Stimulated activated CD4-positive, alpha-beta T cell treated with anti-CD3 and anti-CD28 coated beads, Interleukin-1b, Interleukin-23, amount 100 ng/mL, for 4 hours (primary cell): ENCODE measurements around the gene DOCK2.
A peak's percentile ranks its signal among the peaks of the same experiment; 100 is the strongest.
"Not testable (repeated sequence)": the region's sequence is repeated elsewhere in the genome, so short reads cannot be mapped to it uniquely, and the experiment has no call there.

ENCODE experiments used
- DNase-seq, 2 donors: peaks; one replicate each; pipeline ENCODE4 v3.0.0-alpha.2; 2020; ENCODE audit warnings: low read depth in 2 of 2

DOCK2 gene

DNA sequence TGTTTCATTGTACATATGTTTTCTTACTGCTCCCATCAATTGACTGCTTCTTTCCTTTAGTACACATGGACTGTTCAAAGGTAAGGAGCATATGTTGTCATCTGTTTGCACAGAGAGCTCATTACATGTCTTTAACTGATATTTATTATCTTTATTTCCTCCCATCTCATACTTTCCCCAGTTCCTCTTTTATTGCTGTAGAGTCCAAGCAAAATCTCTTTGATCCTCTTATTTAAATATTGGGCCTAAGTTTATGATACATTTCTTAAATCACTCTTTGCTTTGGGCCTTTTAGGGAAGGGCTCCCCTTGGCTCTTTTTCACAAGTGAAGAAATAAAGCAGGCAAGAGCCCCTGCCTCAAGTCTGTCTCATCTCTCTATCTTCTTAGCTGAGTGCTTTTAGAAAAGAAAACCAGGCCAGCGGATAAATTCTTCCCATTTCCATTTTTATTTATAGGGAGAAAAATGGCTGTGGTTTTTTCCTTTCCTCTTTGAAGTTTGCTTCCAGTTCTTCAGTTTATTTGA lies 152.4 kb downstream of the DOCK2 start:
- no peak for DNase-seq

DNA sequence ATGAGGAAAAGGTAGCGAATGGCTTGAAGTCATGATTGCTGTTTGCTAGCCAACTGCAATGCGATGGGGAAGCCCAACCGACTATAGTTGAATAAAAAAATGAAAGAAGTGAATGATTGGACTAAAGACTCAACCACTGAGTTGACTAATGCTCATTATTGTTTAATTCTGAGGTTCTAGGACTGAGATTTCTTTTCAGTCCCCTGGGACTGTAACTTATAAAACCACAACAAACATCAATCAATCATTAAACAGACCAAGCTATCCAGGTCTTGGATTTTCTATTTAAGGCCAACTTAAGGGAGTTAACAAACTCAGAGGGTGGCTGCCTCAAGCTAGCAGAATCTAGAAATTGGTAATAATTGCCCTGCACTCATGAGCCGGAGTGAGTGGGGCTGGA lies 154.2 kb downstream of the DOCK2 start:
- DNase-seq = no peak

DNA sequence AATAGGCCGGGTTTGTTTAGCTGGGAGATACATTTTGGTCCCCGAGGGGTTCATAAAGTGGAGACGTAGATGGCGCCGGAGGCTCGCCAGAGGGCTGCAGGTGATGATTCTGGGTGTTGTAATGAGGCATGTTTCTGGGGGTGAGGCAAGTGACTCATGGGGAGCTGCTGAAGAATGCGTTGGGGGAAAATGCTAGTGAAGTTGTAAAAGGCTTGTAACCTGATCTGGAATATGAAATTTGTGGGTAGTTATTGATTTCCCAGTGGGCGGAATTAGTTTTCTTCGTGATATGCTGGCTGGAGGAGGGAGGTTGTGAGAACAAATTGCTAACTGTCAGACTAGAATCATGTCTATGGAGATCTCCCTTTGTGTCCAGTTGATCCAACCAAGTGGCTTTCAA lies 158.3 kb downstream of the DOCK2 start:
- DNase-seq = no peak

DNA sequence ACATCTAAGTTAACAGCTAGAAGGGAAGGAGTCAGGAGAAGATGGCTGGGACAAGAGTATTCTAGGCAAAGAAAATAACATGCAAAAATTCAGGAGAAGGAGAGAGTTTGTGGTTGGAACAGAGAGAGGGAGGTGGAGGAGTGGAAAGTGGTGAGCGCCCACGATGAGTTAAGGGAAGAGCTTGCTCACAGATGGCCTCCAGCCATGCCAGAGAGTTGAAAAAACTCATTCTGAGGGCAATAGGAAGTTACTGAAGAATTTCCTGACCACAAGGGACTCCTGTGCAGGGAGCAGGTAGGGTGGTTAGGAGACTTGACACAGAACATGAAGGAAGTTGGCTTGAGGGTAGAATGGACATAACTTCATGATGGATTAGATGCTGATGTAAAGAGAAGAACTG lies 159.7 kb downstream of the DOCK2 start:
- no peak for DNase-seq

DNA sequence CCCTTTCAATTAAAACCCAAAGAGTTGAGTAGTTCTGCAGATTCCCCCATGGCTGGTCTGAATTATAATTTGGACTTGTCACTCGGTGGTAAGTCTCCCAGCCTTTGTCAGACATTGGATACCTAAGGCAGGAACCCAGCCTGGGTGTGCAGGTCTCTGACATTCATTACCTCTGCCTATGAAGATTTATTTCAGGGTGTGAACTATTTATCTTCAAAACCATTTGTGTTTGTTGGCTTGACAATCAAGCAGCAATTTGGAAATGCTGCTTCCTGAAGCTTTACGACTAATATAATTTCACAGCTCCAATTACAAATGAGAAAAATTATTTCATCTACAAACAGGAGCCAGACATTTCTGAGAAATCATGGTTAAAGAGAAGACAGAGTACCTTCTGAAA lies 160.5 kb downstream of the DOCK2 start:
- DNase-seq = no peak

DNA sequence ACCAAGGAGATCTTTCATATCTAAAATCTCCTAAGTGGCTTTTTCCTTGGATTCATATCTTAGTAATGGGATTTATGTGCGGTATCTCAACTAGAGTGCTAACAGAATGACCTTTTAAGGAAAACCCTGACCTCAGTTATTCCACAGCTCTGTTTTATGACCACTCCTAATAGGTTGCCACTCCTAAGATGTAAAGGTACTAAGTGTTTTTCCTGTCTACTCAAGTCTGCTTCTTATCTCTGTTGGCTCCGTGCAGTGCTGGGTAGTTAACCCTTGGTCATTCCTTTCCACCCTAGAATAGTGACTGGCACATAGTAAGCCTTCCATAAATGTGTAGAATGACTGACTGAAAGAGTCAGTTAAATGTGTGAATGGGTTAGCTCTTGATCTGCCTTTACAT lies 161.4 kb downstream of the DOCK2 start:
- DNase-seq = no peak

DNA sequence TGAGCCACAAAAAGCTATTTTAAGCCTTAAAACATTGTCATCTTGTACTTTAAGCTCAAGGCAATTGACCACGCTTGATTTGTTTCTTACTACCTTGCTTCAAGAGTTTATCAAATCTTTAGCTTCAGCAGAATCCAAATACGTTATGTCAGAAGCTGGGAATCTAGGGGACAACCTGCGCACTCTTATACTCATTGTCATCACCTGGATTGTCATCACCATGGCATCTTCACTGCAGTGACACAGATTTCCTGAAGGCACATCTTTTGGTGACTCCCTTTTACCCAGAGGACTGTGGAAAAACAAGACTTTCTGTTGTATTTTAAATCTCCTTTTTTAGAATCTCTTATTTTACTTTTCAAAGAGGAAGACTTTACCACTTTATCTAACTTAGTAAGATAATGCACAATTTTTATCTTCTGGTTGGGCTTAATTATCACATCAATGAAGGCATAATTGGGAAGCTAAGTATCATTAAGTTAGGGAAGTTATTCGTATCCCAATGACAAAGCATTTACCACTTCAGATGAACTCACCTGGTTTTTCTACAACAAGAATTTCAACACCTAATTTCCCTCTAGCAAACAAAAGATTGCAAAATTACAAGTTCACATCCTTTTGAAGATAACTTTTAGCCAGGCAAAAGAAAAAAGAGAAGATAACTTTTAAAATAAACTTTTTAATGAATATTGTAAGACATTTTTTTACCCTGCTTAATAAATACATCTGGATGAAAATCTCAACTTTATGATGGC lies 162.0 kb downstream of the DOCK2 start:
- no peak for DNase-seq

DNA sequence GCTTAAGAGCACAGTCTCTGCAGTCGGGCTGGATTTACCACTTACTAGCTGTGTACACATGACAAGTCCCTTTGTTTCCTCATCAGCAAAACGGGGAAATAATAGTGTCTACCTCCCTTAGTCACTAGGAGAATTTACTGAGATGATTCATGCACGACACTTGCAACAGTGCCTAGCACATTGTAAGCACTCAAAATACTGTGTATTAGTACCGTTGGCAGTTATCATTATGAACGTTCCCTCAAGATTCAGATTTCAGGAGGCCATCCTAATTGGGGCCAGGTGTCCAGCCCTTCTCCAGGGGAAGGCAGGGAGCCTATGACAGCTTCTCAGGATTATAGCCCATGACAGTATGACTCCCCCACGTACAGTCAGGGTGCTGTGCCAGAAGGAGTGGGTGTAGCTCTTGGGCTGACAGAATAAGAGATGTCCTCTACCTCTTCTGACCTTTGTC lies 164.3 kb downstream of the DOCK2 start:
- DNase-seq = no peak

DNA sequence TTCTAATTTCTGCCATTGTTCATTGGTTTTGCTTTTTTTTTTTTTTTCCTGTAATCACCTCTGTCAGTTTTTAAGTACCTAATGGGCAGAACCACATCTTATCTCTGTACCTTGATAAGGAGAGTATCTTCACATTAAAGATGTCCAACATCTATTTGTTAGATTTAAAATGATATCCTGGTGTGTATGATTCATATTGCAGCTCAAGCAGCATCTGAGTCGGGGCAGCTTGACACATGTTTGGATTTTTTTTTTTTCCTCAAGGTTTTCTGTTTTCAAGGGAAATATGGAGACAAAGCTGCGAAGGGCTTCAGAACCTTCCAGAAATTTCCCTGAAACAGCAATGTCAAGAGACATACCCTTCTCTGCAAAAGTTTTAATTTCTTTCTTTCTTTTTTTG lies 164.7 kb downstream of the DOCK2 start:
- DNase-seq = no peak

DNA sequence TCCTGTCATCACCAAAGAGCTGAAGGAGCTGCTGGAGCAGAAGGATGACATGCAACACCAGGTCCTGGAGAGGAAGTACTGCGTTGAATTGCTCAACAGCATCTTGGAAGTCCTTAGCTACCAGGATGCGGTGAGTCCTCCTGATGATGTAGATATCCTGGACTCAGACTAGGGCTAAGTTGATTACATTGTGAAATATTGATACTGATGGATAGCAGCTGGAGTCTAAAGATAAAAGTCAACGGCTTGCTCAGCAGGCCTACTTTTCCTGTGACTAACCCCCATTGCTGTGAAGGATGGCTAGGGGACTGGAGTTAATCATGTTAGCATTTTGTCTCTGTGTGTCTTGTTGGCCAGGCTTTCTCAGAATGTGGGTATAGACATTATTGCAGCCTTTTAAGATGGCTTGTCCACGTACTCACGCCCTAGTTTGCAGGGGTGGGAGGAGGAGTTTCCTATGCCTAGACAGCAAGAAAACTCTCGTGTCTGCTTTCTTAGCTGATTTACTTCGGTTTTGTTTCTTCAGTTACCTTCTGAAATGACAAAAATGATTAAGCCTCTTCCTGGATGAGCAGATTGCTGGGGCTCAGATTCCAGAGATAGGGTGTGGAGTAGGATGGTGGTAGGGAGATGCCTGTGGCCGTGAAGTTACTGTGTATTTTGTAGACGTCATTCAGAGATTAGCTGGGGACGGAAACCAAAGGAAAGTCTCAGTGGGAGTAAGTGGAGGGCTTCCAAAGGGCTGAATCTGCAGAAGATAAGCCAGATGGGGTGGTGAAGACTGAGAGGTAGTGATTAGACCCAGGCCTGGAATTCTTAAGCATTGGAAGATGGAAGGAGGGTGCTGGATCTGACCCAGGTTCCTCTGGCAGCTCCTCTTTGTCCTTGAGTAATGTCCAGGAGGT lies 166.3 kb downstream of the DOCK2 start:
- DNase-seq = no peak

DNA sequence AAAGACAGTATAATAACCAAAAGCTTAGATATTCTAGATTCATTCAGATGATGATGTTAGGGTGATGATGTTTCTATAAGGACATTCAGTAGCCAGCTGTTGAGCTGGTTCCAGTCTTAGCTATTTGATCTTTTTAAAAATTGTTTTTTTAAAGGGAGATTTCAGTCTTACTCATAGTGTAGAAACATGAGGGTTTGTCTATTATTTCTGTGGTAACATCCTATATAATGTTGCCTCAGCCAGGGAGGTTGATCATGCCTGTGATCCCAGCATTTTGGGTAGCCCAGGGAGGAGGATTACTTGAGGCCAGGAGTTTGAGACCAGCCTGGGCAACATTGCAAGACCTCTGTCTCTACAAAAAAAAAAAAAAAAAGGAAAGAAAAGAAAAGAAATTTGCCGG lies 167.8 kb downstream of the DOCK2 start:
- no peak for DNase-seq

DNA sequence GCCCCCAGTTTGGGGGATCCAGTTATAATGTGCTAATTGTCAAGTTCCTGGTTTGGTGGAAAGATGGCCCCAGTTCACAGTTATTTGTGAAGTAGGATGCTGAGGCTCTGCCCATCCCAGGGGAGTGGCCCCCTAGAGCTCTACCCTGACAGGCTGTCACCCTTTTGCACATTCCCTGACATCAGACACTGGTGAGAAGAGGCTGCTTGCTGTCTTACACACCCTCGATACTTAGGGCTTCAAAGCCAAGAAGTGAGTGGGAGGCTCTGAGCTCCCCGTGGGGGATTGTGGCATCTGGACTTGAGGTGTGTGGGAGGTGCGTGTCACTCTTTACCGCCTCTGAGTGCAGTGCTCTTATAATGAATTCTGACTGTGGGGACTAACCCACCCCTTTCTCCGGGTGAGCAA lies 168.5 kb downstream of the DOCK2 start:
- DNase-seq = peak; percentile 23 to 27

DNA sequence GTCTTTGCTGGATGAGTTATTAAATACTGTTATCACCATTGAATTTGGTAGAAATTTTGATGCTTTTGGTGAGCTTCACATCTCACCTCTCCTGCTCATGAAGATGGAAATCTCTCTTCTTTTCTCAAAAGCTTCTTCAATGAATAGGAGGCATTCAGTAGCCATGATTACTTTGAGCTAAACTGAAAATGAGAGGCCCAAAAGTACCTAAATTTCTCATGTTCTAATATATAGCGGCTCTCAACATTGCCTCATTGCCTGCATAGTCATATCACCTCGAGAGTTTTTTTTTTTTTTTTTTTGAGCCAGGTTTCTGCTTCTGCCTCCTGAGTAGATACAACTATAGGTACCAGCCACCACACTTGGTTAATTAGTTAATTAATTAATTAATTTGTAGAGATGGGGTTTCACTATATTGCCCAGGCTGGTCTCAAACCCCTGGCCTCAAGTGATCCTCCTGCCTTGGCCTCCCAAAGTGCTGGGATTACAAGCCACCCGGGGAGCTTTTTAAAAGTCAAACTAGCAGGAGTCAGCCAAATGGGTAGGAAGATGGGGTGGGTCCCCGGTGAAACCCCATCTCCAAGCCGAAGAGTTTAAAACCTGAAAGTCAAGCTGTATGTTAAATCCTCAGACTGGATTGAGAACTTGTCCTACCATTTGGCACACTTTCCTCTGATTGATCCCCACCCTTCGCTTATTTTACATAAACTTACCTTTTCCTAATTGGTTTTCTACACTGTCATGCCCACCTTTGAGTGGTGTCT lies 169.0 kb downstream of the DOCK2 start:
- DNase-seq = no peak

DNA sequence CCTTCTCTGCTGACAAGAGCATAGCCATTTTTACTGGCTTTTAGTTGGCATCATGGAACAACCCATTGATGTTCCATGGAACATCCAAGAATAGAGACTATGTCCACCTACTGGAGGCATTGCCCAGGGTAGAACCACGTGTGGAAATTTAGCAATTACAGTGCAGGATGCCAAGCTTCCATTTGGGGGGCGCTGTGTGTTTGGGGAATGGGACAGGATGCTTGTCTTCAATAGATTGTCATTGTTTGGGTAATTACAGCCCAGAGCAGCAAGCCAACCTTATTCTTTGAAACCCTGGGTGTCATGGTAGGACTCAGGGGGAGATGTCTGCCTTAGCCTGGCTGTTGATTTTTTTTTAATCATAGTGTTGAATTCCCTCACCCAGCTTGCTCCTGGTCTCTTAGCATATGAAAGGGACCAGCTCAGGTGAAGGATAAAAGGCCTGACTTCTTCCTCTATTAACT lies 171.1 kb downstream of the DOCK2 start:
- DNase-seq = no peak

DNA sequence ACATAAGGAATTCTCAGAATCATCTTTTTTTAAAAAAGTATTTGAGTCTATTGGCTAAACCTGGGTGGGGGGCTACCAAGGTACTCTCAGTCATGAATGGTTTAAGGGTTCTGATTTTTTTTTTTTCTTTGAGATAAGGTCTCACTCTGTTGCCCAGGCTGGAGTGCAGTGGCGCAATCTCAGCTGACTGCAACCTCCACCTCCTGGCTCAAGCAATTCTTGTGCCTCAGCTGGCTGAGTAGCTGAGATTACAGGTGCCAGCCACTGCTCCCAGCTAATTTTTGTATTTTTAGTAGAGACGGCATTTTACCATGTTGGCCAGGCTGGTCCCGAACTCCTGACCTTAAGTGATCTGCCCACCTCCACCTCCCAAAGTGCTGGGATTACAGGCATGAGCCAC lies 171.8 kb downstream of the DOCK2 start:
- not testable (repeated sequence) for DNase-seq

DNA sequence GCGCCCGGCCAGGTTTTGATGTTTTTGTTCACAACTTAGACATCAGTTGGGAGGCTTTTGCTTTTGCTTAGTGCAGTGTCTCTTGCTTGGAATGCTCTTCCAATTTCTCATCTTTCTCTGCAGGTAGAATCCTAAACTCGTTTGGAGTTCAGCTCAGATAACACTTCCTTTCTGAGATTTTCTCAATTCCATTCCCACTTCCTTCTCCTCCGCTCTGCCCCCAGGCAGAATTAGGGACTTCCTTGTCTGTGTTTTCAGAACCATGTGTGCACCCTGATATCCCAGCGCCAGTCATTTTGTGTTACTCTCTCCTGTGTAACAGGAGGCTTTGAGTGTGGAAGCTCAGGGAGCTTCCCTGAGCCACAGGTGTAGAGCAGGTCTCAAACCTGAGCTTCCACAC lies 172.2 kb downstream of the DOCK2 start:
- DNase-seq = no peak

DNA sequence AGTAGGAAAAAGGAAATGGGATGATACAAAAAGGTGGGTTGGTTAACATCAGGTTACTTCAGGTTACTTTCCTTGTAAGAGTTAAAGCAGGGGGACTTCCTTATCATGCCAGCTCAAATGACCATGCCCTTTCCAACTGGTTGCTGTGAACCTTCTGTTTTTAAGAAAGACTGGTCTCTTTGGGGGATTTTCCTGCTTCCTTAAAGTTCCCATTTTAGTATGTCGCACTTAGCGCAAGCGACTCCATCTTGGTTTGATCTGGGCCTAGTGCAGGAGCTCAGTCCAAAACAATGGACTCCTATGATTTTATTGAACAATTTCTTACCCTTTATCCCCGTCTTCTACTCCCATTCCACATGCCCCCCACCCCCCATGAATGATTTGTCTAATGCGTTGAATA lies 173.4 kb downstream of the DOCK2 start:
- no peak for DNase-seq

DNA sequence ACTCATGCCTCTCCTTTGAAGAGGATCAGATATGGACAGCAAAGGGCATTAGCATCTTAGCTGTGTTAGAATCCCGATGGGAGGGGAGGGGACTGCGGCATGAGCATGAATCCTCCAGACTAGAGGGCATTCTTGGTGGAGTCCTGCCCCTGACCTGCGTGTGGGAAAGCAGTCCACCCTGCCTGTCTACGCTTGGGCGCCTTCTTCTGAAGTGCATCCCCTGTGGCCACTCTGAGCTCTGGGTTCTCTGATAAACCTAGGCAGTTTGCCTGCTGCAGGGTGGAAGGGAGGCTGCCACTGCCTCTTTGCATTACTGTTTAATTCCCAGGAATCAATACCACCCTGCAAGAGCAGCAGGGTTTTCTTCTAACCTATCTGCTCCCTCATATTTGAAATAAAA lies 173.9 kb downstream of the DOCK2 start:
- DNase-seq = no peak

DNA sequence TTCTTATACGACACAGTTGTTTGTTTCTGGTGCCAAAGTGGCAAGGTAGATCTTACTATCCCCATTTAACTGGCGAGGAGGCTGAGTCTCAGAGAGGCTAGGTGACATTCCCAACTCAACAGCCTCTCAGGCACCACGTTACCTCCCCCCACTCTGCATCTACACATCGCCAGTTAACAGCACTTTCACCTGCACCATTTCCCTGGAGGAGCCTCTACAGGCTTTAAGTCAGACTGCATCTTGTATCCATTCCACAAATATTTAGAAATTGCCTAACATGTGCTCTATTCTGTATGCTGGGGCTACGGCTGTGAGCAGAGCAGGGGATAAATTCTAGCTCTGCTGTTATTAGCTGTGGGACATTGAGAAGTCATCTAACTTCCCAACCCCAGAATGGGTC lies 174.6 kb downstream of the DOCK2 start:
- DNase-seq = no peak

DNA sequence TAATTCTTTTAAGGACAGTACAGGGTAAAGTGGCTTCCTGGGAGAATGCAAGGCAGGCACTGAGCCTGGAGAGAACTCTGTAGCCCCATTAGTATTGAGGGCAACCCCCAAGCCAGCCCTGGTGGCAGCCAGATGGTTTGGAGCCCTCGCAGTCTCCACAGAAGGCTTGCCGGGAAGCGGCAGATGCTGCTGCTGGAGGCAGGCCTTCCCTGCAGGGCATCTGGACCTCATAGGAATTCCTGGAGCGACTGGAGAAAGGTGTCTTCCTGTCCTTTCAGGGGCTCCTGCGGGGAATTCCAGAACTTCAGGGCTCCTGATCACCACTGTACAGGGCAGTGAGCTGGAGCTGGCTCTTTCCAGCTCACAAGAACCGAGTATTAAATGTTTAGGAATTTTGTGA lies 175.7 kb downstream of the DOCK2 start:
- no peak for DNase-seq

DNA sequence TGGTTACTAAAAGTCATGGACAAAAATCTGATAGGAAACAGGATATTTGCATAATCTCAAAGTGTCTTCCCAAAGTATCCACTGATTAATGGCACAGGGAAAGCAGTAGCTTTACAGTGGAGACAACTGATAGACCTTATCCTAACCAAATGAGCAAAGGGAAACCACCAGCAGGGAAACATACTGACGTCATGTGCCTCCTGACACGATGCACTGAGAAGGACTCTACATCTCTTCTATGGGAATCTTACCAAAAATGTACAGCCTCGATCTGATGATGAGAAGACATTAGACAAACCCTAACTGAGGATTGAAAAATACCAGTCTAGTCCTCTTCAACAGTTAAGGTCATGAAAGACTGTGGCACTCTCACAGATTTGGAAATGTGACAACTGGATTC lies 177.0 kb downstream of the DOCK2 start:
- no peak for DNase-seq

DNA sequence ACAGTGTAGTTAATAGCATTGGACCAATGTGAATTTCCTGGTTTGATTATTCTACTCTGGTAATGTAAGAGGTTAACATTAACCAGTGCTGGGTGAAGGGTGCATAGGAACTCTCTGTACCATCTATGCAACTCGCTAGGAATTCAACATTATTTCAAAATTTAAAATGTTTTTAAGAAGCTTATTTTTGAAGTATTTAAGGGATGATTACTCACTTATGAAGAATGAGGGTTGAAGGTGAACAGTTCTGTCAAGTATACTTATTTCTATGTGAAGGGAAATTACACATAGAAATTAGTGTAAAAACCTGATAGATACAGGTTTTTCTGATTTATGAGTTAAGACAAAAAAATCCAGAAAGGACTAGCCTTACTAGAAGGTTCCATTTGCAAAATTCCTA lies 177.4 kb downstream of the DOCK2 start:
- DNase-seq = no peak
